ENCODE measurements around the gene TM9SF4. TPM values are rescaled to one million over a fixed set of nuclear protein-coding genes. Genes with fewer than 3 reads are reported as not detected.

Gene TM9SF4
- total RNA-seq, 6 donors from 2014 or later, result 26.7 to 48.0 (median 37.1) TPM

- ATAC-seq (ENCODE audit: low FRiP score in 2 of 2) (no peak), DNase-seq (no peak)
- Histone ChIP-seq H3K27ac (no peak overlapping the region), H3K9me3 (no peaks in the 10 kb centered on the region), H3K4me3 (no peak overlapping the region), H3K36me3 (no peaks in the 10 kb centered on the region), H3K27me3 (no peaks in the 10 kb centered on the region), H3K4me1 (no peaks in the 10 kb centered on the region)
- no peak for TF ChIP-seq POLR2A (IDR thresholded peaks at IDR 0.05)
- TF ChIP-seq EP300 (IDR thresholded peaks at IDR 0.05), result no peak
- TF ChIP-seq CTCF (IDR thresholded peaks at IDR 0.05), result no peak
- TF ChIP-seq POLR2AphosphoS5 (IDR thresholded peaks at IDR 0.05), result no peak
- 91% methylated on average over 3 of the region's 3 CpGs for WGBS, 2 donors
These were observed 20.8 kb upstream of the TM9SF4 start for GRCh38 chr20:32088759-32089158.

- TF ChIP-seq POLR2A (IDR thresholded peaks at IDR 0.05), result no peak
- TF ChIP-seq EP300 (IDR thresholded peaks at IDR 0.05), result no peak
- TF ChIP-seq CTCF (IDR thresholded peaks at IDR 0.05), result no peak
- no peak for TF ChIP-seq POLR2AphosphoS5 (IDR thresholded peaks at IDR 0.05)
These were observed 19.7 kb upstream of the TM9SF4 start for GRCh38 chr20:32089637-32090362.

GRCh38 chr20:32091888-32092346, 17.6 kb upstream of the TM9SF4 start:
- H3K4me3 ChIP-seq, result no peak overlapping the region
- H3K9me3 ChIP-seq, result no peaks in the 10 kb centered on the region
- H3K27me3 ChIP-seq, result no peaks in the 10 kb centered on the region
- TF ChIP-seq EP300 (IDR thresholded peaks at IDR 0.05), result no peak
- peak; percentile 64 to 95 (median 68) for TF ChIP-seq CTCF (IDR thresholded peaks at IDR 0.05)
- DNase-seq (peak; percentile 78 to 89), ATAC-seq (ENCODE audit: low FRiP score in 2 of 2) (peak; percentile 67 to 89)
- H3K36me3 ChIP-seq, result no peaks in the 10 kb centered on the region
- 0 to 2% methylated on average over 6 of the region's 7 CpGs for whole genome bisulfite sequencing, 2 donors
- no peaks in the 10 kb centered on the region for H3K4me1 ChIP-seq
- H3K27ac ChIP-seq, result no peak overlapping the region

More at GRCh38 chr20:32089637-32090362, 19.7 kb upstream of the TM9SF4 start:
- 66 to 74% methylated on average over 5 of the region's 5 CpGs for WGBS, 2 donors
- H3K36me3 ChIP-seq, result no peaks in the 10 kb centered on the region
- H3K9me3 ChIP-seq, result no peaks in the 10 kb centered on the region
- no peak overlapping the region for H3K4me3 ChIP-seq
- no peaks in the 10 kb centered on the region for H3K27me3 ChIP-seq
- DNase-seq (no peak), ATAC-seq (ENCODE audit: low FRiP score in 2 of 2) (no peak)
- H3K27ac ChIP-seq, result no peak overlapping the region
- H3K4me1 ChIP-seq, result no peaks in the 10 kb centered on the region

DNA sequence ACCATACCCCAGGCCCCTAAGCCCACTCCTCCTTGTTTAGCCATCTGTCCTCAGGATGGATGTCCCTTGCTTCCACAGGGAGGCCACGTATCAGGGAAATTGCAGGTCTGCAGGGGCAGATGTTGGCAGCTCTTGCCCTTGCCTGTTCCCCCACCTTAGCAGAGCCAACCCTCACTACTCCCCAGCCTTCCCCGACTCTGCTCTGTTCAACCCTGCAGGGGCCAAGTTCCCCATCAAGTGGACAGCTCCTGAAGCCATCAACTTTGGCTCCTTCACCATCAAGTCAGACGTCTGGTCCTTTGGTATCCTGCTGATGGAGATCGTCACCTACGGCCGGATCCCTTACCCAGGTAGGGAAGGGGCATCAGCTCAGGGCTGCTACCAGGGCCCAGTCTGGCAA, 10.7 kb upstream of the TM9SF4 start:
- H3K36me3 ChIP-seq, result peaks cover 0 to 4% (median 3%) of the 10 kb centered on the region in 4 donors
- DNase-seq (no peak), ATAC-seq (ENCODE audit: low FRiP score in 2 of 2) (peak in 1 of 2 donors; percentile 16)
- H3K4me3 ChIP-seq, result no peak overlapping the region
- no peaks in the 10 kb centered on the region for H3K4me1 ChIP-seq
- WGBS, 2 donors, result 79 to 81% methylated on average over 6 of the region's 6 CpGs
- no peaks in the 10 kb centered on the region for H3K9me3 ChIP-seq
- no peaks in the 10 kb centered on the region for H3K27me3 ChIP-seq
- TF ChIP-seq CTCF (IDR thresholded peaks at IDR 0.05) (no peak), EP300 (IDR thresholded peaks at IDR 0.05) (no peak)
- H3K27ac ChIP-seq, result no peak overlapping the region

Measured in upper lobe of left lung (tissue), 6 donors.